HG02763 (cell line): ENCODE data around the gene STXBP5L.
"Not testable (repeated sequence)": the region's sequence is repeated elsewhere in the genome, so short reads cannot be mapped to it uniquely, and the experiment has no call there.

ENCODE experiments used
- ATAC-seq: cut with Tn5 transposase; IDR thresholded peaks from one replicate; pipeline ENCODE4 v1.9.1; 2021; ENCODE audit warnings: mild to moderate bottlenecking, moderate library complexity; ENCODE audit not compliant: unreplicated experiment

Gene STXBP5L

DNA sequence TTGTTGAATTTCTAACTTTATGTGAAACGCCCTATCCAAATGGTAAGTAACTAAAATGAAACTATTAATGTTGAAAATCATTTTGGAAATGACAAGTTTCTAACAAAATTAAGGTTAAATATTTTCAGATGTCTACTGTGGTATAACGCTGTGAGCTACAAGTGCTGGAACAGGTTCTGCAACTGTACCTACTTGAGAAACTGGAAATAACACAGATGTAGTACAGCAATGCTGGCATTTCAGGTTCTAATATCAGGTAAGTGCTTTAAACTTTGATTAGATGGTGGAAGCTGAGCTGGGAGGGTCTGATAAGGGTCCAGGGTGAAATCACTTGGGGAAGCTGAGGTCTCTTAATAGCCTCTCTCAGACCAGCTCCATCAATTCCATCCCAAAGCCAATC lies 315.1 kb downstream of the STXBP5L start:
- no peak for ATAC-seq

DNA sequence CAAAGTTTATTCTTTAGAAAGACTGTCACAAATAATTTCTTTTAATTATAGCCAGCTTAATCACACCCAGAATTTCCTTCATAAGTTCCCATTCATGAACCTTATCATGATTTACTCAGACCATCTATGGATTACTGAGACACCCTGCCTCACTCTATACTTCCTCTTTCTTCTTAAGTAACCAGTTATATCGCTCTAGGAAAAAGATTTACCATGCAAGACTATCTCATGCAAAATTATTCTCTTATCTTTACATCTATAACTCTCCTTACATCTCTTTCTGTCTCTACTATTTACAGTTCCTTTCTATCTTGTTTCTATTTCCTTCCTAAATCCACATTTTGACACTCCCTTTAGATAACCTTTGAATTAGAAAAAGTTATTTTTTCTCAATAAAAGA lies 321.0 kb downstream of the STXBP5L start:
- no peak for ATAC-seq

DNA sequence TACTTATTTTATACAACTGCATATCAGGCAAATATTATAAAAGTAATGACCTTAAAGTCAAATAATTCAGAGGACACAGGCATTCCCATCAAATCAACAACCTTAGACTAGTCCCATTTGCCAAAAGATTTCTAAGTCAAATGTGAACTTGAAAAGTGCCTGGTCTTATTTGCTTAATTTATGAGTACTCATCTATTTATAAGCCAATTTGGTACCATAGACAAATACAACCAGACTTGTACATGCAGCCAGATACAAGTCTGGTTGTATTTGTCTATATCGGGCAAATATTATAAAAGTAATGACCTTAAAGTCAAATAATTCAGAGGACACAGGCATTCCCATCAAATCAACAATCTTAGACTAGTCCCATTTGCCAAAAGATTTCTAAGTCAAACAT lies 322.2 kb downstream of the STXBP5L start:
- ATAC-seq = not testable (repeated sequence)

DNA sequence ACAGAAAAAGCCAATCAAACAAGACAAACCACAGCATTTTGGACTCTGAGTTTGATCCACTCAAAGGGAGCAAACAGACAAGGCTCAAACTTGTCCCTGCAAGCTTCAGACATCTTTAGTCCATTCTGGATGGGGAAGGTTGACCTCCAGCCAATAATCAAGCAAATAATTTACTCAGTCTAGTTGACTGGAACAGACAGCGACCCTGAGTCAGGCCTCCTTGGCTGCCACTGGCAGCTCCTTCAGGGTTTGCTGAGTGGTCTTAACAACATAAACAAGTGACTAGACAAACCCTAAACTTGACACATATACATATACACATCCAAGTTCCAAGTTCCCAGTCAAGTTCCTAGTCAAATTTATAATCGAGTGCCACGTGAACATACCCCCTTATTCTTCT lies 323.9 kb downstream of the STXBP5L start:
- no peak for ATAC-seq

DNA sequence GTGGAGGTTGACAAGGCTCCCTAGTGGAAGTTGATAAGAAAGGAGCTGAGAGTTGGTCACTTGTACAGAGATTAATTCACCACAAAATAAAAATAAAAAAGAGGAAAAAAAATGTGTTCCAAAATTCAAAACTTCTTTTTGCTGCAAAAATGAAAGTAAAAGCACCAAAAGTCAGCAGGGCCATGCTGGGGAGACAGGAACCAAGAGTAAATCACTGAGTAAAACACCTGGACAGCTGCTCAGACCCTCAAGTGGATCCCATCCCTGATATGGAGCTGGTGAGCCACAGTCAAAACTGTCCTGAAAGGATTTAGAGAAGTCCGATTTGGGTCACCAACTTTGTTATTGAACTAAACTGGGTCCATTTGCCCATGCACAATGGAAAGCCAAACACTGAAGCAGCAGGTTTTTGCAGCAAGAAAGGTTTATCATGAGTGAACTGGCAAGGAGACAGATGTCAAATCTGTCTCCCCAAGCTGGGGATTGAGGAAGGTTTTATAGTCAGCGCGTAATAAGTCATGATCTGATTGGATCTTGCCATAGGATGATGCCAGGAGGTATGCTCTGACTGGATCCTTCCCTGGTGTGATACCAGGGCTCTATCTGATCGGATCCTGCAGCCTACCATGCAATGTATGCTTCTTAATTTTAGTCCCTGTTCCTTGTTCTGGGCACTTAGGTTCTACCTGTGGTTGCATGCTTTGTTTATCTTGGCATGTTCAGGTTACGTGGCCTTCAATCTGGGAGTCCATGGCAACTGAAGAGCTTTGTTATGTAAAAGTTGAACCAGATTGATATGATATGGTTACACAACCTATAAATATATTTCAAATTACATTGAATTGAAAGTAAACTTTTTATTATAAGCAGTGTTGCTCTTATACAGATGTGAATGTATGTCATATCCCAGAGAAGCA lies 324.6 kb downstream of the STXBP5L start:
- no peak for ATAC-seq

DNA sequence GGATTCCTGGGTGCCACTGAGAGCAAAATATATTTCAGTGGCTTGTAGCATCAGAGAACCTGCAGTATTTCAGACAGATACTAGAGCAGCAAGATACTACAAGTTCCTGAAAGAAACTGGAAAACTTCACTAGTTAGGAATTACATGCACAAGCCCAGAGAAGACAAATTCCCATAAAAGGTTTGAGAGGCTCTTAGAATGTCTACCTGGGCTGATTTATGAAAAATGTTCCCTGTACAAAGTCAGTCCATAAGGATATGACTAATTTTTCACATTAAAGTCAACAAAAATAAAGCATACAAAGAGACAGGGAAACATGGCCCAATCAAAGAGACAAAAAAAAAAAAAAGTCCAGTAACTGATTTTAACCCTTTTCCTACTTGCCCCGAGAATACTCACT lies 335.2 kb downstream of the STXBP5L start:
- ATAC-seq = no peak

DNA sequence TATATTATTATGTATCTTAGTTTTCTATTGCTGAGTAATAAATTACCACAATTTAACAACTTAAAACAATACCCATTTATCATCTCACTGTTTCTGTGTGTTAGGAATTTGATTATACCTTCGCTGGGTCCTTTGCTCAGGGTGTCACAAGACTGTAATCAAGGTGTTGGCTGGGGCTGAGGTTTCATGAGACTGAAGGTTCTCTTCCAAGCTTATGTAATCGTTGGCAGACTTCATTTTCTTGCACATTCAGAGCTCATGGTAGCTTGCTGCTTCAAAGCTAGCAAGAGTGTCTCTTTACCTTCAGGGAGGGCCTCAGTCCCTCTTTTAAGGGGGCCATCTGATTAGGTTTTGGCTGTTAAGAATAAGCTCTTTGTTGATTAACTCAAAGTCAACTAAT lies 344.7 kb downstream of the STXBP5L start:
- ATAC-seq = no peak

DNA sequence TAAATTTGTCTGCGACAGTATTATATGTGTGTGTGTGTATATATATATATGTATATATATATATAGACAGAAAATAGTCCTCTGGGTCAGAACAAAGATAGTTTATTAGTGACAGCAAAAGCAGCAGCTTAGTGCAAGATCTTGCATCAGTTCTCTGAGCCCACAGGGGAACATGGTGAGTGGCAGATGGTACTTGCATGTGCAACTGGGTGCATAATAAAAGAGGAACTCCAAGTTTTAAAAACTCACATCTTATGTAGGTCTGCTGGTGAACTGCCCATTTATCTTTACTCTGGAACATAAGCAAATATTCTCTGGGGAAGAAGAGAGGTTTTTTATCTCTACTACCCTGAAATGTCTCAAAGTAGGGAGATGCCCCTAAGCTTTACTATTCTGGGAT lies 361.4 kb downstream of the STXBP5L start:
- no peak for ATAC-seq

DNA sequence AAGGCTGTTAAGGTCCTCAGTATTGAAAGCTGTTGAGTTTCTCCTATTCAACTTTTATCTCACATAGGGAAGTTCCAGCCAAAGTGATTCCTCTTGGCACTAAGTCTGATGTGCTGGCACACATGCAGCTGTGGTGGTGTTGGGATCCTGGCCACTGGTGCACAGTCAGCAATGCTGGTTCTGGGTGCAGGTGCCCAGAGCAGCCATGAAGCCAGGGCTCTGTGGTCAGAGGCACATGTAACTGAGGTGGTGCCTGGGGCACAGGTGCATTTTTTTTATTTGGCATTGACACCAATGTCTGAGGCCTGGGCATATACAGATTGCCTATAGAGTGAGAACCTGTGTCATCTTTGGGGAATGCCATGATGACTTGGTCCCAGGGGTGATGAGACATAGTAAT lies 366.4 kb downstream of the STXBP5L start:
- no peak for ATAC-seq

DNA sequence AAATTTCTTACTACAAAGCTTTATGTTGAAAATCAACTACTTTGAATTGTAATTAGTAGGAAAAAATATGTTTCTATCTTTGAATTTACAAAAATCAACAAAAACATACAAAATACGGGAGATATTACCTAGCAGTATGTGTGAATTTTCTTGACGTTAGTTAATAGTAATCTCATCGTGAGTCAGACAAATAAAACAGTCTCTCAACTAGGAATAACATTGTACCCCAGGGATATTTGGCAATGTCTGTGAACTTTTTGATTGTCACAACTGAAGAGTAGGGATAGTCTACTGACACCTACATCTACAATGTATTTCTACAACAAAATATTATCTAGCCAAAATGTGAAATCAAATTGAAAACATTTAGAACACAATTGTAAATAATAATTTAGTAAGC lies 387.4 kb downstream of the STXBP5L start:
- ATAC-seq = no peak

DNA sequence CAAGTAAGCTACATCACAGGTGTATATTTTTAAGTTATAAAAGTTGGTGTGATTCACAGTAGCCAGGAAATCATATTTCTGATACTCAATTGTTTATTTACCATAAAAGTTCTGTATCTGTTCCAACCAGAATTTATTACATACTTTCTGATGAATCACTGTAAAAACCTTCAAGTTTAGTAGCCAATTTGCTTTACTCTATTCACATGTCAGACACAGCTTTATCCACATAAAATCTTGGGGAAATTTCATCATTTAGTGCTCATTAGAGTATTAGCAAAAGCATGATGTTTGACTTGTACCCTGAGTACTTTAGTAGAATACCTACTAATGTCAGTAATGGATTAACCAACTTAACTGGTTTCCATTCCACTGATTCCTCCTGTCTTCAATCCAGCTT lies 388.0 kb downstream of the STXBP5L start:
- no peak for ATAC-seq

DNA sequence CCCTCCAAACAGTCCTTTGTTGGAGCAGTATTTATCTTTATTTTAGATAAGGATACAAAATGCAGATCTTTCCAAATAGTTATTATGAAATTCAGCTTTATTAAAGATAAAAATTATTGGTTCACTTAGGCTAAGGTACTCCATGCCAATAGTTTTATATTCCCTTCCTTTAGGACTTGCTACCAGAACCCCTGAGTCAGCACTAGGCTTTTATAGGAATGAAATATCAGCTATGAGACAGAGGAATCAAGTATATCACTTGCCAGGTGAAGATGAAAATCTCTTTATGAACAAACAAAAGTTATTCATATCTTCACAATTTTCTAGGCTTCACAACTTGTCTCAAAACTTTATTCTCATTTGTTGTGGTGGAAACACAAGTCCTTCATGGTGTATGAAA lies 416.3 kb downstream of the STXBP5L start:
- ATAC-seq = no peak

DNA sequence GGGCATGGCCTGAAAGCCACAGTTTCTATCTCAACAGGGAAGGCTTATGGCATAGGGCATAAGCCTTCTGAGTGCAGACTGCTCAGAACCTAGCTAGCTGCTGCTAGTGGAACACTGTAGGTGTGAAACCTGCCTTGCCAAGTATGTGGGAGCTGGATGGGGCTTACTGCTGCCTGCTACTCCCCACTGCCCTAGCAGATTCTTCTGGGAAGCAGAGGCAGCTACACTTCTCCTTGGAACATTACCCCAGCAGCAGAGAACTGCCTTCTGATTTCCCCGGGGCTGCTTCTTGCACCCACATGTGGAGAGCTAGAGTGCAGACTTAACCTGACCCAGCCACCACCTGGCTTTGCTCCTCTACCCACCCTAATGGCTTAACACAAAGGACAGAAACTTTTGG lies 422.1 kb downstream of the STXBP5L start:
- no peak for ATAC-seq

DNA sequence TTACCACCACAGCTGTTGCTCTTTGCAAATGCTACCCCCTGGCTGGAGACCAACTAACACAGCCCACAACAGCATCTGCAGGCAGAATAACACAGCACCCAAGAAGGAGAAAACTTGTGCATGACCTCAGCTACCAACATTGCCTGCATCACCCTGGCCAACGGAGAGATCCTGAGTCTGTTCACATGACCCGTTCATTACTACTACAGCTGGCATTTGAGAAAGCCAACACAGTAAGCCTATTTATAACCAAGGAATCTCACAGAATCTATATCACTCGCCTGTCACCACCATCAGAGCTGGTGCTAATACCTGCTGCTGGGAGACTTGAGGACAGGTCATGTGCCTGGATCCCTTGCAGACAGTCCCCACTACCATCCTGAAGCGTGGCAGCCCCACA lies 422.6 kb downstream of the STXBP5L start:
- no peak for ATAC-seq

DNA sequence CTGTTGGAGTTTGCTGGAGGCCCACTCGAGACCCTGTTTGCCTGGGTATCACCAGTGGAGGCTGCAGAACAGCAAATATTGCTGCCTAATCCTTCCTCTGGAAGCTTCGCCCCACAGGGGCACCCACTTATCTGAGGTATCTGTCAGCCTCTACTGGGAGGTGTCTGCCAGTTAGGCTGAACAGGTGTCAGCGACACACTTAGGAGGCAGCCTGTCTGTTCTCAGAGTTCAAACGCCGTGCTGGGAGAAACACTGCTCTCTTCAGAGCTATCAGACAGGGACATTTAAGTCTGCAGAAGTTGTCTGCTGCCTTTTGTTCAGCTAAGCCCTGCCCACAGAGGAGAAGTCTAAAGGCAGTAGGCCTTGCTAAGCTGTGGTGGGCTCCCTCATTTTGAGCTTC lies 448.0 kb downstream of the STXBP5L start:
- ATAC-seq = not testable (repeated sequence)

DNA sequence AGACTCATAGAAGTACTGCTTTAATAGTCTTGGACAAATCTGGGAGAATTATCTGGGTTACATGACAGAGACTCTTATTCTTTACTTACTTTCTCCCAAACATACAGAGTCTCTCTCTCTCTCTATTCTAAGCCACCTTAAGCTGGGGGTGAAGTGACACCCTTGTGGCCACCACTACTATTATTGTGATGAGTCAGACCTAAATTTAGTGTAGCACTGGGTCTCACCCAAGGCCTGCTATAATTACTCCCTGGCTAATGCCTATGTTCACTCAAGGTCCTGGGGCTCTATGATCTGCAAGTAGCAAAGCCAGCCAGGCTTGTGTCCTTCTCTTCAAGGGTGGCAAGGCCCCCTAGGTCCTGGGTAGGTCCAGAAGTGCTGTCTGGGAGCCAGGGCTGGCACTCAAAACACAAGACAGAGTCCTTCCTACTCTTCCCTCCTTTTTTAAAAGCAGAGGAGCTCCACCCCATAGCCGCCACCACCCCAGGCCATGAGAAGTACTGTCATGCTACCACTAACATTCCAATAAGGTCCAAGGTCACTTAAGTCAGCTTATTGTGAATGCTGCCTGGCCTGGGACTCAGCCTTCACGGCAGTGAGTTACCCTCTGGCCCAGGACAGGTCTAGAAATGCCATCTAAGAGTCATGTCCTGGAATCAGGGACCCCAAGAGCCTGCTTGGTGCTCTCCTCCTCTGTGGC lies 454.2 kb downstream of the STXBP5L start:
- no peak for ATAC-seq

DNA sequence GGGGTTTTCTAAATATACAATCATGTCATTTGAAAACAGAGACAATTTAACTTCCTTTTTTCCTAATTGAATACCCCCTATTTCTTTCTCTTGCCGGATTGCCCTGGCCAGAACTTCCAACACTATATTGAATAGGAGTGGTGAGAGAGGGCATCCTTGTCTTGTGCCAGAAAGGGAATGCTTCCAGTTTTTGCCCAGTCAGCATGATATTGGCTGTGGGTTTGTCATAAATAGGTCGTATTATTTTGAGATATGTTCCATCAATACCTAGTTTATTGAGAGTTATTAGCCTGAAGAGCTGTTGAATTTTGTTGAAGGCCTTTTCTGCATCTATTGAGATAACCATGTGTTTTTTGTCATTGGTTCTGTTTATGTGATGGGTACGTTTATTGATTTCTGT lies 480.3 kb downstream of the STXBP5L start:
- not testable (repeated sequence) for ATAC-seq

DNA sequence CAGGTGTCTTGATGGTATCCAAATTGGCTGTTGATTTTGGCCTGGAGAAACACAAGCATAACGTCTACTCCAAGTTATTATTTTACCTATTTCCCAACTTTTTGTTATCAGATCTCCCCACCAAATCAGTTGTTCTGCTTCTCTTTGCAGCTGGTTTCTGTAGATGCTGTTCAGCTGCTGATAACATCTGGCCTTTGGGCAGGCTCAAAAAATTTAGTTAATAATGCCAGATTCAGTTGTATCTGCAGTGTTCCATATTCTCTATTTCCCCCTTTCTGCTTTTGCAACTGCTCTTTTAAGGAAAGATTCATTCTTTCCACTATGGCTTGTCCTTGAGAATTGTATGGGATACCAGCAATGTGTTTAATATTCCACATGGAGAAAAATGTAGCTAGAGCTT lies 488.0 kb downstream of the STXBP5L start:
- not testable (repeated sequence) for ATAC-seq

DNA sequence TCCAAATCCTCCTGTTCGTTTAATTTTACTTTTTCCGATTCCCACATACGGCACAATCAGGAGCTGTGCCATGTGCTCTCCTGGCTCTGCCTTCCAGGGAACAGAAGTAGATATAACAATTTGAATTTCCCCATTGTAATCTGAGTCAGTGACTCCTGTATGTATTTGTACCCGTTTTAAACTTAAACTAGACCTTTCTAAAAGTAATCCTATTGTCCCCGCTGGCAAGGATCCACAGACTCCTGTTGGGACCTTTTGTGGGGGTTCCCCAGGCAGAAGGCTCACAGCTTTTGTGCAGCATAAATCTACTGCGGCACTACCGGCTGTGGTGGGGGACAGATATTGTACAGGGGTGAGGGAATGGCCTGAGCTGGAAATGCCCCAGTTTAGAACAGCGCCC lies 490.0 kb downstream of the STXBP5L start:
- not testable (repeated sequence) for ATAC-seq

DNA sequence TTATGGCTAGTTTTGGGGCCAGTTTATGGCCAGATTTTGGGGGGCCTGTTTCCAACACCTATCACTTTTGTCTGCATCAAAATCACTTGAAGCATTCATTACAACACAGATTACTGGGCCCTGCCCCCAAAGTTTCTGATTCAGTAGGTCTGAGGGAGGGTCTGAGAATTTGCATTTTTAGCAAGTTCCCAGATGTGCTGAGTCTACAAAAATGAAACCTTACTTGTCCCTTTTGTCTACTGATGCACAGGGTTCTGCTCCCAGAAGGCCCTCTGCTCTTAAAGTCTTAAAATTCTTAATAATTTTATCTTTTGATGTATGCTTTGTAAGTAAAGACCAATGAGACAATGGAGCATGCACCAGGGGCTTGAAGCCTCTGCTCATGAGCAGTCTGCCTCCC lies 491.8 kb downstream of the STXBP5L start:
- ATAC-seq = no peak

DNA sequence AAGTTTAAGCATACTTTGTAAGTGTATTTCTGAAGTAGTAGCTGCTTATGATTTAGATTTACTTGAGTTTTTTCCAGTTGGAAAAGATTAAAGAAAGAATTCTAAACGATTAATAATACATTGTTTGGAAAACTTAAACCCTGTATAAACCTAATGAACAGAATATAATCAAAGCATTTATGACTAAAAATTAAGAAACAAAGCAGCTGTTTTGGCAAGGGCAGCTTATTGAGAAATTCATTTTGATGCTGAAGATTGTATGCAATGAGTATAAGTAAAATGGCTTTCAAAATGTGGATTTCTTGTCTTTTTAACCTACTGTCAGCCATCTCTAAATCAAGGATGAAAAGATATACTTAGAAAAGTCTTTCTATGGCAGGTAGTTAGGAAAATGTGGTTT lies 497.6 kb downstream of the STXBP5L start:
- ATAC-seq = no peak

DNA sequence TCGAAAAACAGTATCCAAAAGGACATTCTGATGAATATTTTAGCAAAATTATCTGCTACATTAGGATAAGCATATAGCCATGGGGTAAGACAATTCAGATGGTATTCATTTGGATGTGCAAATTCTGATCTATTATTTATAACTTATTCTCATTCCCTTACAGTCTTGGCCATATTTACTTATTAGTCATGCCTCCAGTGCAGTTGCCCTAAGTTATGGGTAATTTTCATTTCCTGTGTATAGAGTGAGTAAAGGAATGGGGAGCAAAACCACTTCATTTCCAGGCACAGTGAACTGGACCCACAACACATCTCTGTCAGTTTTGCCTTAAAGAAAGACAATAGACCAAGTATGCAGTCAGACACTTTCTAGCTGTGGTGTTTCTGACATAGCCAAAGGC lies 503.5 kb downstream of the STXBP5L start:
- no peak for ATAC-seq
